Raji (cell line): ENCODE data around the gene FAM193A.

Experiments
- POLR2A ChIP-seq: IDR thresholded peaks from 2 replicates; pipeline ENCODE4 v1.6.1; 2011; ENCODE audit warnings: low read depth, low read length, control low read depth; ENCODE audit not compliant: insufficient read depth

The FAM193A gene

DNA sequence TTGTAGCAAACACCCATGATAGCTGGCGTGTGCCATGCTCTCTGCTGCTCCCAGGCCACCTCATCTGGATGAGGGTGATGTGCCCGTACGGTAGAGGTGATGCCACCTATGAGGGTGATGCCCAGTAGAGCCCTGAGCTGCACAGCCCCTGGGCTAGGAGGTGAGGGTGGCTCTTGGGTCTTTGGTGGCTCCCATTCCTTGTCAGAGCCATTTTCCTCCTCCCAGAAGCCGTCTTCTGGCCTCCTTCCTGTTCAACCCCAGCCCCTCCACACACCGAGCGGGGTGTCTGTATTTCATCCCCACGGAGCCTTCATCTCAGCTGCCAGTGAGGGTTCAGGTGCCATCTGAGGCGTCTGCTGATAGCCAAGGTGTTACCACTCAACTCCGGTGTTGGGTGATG, 231.7 kb downstream of the FAM193A start:
- no peak for TF ChIP-seq POLR2A

DNA sequence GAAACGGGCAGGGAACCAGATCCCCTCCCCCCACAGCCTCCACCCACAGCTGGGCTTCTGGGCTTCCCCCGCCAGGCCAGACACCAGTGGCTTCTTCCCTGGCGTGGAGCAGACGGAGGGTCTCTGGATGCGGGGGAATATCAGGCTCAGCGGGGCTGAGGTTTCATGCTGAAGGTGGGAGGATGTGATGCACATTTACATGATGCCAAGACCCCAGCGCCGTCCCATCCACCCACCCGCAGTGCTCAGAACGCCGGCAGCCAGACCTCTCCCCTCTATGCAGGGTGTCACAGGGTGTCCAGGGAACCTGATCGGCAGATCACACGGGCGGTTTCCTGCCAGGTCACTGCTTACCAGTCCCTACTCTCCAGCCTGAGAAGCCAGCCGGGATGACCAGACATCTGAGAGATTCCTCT, 232.5 kb downstream of the FAM193A start:
- no peak for TF ChIP-seq POLR2A

DNA sequence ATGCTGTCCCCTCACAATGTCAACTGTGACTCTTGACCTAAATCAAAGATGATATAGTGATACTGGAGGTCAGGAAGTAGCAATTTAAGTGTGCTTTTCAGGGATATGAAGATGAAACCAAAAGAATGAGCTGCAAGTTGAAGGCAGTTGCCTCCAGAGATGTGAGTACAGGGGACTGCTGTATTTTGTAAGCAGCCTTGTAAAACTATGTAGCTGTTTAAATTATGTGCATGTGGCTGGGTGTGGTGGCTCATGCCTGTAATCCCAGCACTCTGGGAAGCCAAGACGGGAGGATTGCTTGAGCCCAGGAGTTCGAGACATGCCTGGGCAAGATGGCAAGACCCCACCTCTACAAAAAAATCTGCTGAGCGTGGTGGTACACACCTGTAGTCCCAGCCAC, 234.8 kb downstream of the FAM193A start:
- no peak for TF ChIP-seq POLR2A

GRCh38 chr4:2781911-2782310, 245.5 kb downstream of the FAM193A start:
- no peak for TF ChIP-seq POLR2A
